Stimulated activated CD4-positive, alpha-beta T cell treated with anti-CD3 and anti-CD28 coated beads, TNF-alpha, amount 100 ng/mL, for 48 hours (primary cell): ENCODE measurements around the gene ACOX2.

Experiments used
- DNase-seq, 3 donors: peaks; one replicate each; pipeline ENCODE4 v3.0.0-alpha.2; 2020; ENCODE audit warnings: low read depth in 3 of 3

The ACOX2 gene

DNA sequence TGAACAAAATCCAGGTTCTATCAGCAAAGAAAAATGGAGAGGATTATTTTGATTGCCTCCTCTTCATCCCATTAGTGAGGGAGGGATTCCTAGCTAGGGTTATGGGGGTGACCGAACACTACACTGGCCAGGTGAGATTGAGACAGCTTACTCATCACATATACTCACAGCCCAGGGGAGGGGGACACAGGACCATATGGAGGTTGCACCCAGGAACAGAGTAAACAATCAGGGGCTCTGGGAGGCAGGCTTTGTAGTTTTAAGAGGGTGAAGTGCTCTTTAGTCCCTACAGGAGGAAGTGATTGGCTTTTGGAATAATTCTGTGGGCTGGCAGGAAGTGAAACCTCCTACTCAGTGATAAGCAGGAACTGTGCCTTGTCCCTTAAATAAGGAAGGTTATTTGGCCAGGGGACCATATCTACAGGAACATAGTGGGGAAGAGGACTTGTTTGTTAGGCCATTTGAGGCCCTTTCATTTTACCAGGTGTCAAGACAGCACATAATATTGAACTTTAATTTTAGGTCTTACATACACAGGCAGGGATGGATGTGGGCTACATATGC lies 62.6 kb downstream of the ACOX2 start:
- DNase-seq: no peak

- DNase-seq: no peak
Observed at GRCh38 chr3:58473275-58473674, 63.7 kb downstream of the ACOX2 start.

DNA sequence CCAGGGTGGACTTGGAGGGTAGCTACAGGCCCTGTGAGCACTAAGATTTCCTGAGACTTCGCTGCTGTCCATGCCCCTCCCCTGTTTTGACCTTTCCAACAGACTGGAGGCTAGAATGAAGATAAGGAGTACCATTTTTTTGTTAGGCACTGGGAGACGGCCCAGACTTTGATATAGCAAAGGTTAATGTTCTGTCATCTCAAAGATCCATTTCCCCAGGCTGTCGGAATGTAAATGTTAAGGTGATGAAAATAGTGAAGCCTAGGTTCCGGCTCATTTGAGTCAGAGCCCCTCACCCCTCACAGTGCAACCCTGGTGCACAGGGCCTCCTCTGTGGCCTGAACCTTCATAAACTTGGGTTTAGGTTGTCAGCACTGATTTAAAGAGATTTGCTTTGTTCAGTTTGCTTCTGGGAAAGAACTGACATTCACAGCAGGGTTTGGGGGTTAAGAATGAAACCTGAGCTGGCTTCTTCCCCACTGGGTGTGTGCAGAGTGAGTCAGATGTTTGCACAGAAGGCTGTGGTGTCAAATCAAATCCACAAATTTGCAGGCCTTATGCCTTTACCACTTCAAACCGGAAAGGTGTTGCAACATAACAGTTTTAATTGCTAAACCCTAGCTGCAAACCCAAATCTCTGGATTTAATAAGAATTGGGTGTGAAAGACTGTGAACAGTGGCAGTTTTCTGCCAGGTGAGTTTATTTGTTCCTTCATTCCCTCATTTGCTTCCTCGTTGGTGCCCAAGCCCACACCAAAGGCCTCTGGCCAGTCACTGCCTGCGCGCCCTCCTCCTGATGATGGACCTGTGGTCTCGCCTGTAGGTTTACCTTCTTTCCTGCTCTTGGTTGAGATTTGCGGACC lies 65.7 kb downstream of the ACOX2 start:
- peak; percentile 16 to 54 (median 33) for DNase-seq

DNA sequence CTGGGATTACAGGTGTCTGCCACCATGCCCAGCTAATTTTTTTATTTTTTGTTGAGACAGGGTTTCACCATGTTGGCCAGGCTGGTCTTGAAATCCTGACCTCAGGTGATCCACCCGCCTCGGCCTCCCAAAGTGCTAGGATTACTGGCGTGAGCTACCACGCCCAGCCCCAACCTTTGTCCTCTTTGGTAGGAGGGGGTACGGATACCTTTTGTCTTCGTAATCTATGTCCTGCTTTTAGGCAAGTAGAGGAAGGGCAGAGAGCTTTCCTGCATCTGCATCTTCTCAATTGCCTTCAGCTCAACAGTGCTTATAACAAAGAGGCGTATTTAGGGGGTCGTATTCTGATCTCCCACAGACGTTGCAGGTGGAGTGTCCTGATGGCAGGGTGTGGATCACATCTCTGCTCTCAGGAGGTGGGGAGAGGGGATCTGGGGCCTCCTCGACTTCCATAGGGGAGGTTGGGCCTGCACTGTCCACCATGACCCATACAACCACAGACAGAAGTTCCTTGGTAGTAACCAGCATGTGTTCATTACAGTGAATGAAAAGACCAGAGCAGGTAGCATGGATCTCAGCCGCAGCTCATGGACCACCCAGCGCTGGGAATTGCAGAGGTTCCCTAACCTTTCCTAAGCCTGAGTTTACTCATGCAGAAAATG lies 66.5 kb downstream of the ACOX2 start:
- DNase-seq: no peak

DNA sequence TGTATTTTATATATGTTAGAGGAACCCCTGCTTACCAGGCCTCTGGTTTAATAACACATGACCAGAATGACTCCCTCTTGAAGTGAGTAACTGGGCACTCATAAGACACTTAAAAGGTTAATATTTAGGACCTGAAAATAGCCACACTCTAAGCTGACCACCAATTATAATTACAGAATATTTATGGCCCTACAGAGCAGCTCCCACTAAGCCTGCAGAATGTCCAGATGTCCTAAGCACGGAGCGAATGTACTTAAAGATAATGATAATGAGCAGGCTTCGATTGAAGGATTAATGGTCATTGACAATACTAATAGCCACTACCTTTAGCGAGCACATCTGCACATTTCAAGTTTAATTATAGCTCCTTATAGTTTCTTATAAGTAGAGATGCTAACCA lies 67.9 kb downstream of the ACOX2 start:
- DNase-seq: no peak

DNA sequence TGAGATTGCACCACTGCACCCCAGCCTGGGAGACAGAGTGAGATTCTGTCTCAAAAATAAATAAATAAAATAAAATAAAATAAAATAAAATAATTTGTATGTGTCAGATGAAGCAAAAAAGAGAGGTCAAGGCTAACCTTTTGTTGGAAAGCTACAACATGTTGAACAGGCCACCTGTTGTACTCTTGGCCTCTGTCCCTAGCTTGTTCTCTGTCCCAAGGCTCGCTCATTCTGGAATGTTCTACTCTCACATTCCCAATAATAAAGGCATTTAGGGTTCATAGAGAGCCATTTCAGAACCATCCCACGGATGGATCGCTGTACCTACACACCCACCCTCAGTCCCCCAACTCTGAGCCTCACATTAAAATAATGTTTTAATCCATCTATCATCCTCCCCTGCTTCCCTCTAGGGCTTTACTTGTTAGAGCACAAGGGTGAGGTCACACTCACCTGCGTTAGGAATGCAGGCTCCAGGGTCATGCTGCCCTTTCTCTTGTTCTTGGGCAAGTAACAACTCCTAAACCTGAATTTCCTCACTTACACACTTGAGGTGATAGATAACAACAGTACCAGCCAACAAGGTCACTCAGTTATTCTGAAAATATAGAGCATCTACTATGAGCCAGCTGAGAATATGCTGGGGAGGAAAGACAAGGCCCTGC lies 70.0 kb downstream of the ACOX2 start:
- DNase-seq: no peak

GRCh38 chr3:58464866-58465265 lies 72.1 kb downstream of the ACOX2 start:
- no peak for DNase-seq

DNA sequence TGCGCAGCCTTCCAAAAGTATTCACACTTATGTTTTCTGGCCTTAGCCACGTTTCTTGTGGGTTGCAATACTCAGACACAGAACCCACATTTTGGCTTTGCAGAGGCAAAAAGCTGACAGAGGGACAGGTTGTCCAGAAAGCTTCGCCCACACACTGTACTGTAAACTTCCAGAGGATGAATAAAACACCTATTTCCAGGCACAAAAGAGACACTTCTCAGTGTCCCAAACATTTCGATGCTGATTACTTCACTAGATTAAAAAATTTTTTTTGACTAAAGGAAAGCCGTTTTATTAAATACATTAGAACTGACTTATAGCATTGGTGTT lies 73.1 kb downstream of the ACOX2 start:
- no peak for DNase-seq

DNA sequence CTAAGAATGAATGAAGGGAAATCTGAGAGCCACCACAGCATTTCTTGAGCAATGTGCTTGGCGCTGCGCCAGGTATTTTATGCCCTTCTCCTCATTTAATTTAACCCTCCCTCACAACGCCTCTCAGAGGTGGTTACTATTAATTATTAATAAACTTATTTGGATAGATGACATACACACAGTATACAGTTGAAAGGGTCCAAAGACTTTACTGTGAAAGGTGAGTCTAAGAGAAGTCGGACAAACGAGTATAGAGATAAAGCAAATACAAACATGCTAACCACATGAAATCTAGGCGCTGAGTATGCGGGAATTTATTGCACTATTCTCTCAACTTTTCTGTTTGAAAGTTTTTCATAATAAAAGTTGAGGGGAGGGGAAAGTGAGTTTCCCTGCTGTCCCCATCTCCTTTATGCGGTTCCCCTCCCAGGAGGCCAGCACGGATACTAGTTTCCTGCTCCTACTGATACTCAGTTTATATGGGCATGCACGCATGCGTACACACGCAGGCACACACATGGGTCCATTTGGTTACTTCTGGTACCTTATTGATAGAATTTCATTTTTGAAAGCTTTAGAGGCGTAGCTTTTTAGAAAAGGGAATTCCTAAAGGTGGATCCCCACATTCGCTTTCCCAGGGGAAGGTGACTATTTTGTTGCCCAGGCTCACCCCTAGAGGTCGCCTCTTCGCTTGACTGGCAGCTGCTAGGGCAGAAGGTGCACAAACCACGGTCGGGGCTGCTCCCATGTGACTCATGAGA lies 73.6 kb downstream of the ACOX2 start:
- DNase-seq: peak; percentile 59 to 77 (median 71)

- no peak for DNase-seq
Observed at GRCh38 chr3:58462829-58463180, 74.2 kb downstream of the ACOX2 start.

DNA sequence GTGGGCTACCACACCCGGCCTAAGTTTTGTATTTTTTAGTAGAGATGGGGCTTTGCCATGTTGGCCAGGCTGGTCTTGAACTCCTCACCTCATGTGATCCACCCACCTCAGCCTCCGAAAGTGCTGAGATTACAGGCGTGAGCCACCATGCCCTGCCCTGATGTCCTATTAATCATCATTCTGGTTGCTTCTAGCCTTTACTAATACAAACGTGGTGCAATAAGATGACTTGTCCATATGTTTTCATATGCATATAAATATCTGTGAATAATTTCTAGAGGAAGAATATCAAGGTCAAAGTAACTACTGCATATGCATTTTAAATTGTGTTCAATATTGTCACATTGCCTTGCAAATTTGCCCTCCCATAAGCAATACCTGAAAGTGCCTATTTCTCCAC lies 77.8 kb downstream of the ACOX2 start:
- DNase-seq: no peak
